Fibroblast of lung (primary cell): ENCODE data around the gene P4HA1. TPM values are rescaled to one million over a fixed set of nuclear protein-coding genes. Genes with fewer than 3 reads are reported as not detected.

Source experiments
- DNase-seq, 2 donors: peaks; one replicate each; pipeline versions ENCODE4 v3.0.0 to v3.0.0-alpha.2; 2010; ENCODE audit warnings: low read depth in 2 of 2
- H2AFZ ChIP-seq: 2 replicates; pipeline ENCODE4 v1.5.1; 2012; ENCODE audit warnings: low read length, control low read depth, inconsistent platforms
- H3K27ac ChIP-seq: 2 replicates; pipeline ENCODE4 v1.5.1; 2011; ENCODE audit warnings: low read length, control low read depth; ENCODE audit not compliant: insufficient read depth
- H3K27me3 ChIP-seq: 2 replicates; pipeline ENCODE4 v1.5.1; 2011; ENCODE audit warnings: mild to moderate bottlenecking, low read length; ENCODE audit not compliant: control insufficient read depth, insufficient read depth
- H3K36me3 ChIP-seq: 2 replicates; pipeline ENCODE4 v1.5.1; 2011; ENCODE audit warnings: low read length; ENCODE audit not compliant: control insufficient read depth, insufficient read depth
- H3K4me1 ChIP-seq: 2 replicates; pipeline ENCODE4 v1.5.1; 2011; ENCODE audit warnings: low read length; ENCODE audit not compliant: control insufficient read depth, insufficient read depth; ENCODE audit errors: extremely low read depth
- H3K4me2 ChIP-seq: 2 replicates; pipeline ENCODE4 v1.5.1; 2011; ENCODE audit warnings: low read length, control low read depth; ENCODE audit not compliant: insufficient read depth; ENCODE audit errors: extremely low read depth
- H3K4me3 ChIP-seq, 4 experiments: fragments of 200-600 bp in 1 of 4; sonication (generic) in 1 of 4; replicated peaks in 1 of 4; 2 replicates each; pipeline ENCODE4 v1.5.1; 2011 to 2016; ENCODE audit warnings: low read length in 4 of 4, low read depth in 3 of 4, mild to moderate bottlenecking in 3 of 4, control low read depth in 2 of 4, inconsistent platforms in 1 of 4, mixed read lengths in 1 of 4; ENCODE audit not compliant: insufficient read depth in 1 of 4; ENCODE audit errors: control extremely low read depth in 1 of 4
- H3K79me2 ChIP-seq: 2 replicates; pipeline ENCODE4 v1.5.1; 2012; ENCODE audit warnings: mild to moderate bottlenecking, low read length, inconsistent platforms; ENCODE audit not compliant: control insufficient read depth, insufficient read depth
- H3K9ac ChIP-seq: 2 replicates; pipeline ENCODE4 v1.5.1; 2011; ENCODE audit warnings: mild to moderate bottlenecking, low read length, control low read depth; ENCODE audit not compliant: insufficient read depth
- H3K9me3 ChIP-seq: 2 replicates; pipeline ENCODE4 v1.5.1; 2012; ENCODE audit warnings: low read depth, low read length; ENCODE audit not compliant: control insufficient read depth, insufficient read depth
- H4K20me1 ChIP-seq: 2 replicates; pipeline ENCODE4 v1.5.1; 2011; ENCODE audit warnings: low read length; ENCODE audit not compliant: control insufficient read depth, insufficient read depth; ENCODE audit errors: extremely low read depth
- EZH2 ChIP-seq: IDR thresholded peaks from 2 replicates; pipeline ENCODE4 v1.5.1; 2012; ENCODE audit warnings: low read length, control low read depth, mild to moderate bottlenecking; ENCODE audit errors: missing control alignments
- polyA plus RNA-seq, 2 donors: library from polyadenylated mRNA; depleted of rRNA in 1 of 2; stranded (reverse) in 1 of 2; unstranded in 1 of 2; fragments of >200 nt; gene quantifications; 2 replicates each; pipeline ENCODE4 v1.2.1, GENCODE V29; 2011 to 2012; ENCODE audit warnings: missing spikeins in 1 of 2
- total RNA-seq: library from RNA; depleted of rRNA; stranded (reverse); fragments of >200 nt; gene quantifications from 2 replicates; pipeline ENCODE4 v1.2.1, GENCODE V29; 2014
- TF ChIP-seq, protein P1 (sequence below), 2 donors: IDR thresholded peaks in 1 of 2; conservative IDR thresholded peaks in 1 of 2; 1 replicate in 1 of 2; 2 replicates in 1 of 2; pipeline ENCODE4 v1.5.1; 2011 to 2012; ENCODE audit warnings: low read length in 2 of 2, control low read depth in 1 of 2, inconsistent platforms in 1 of 2, low read depth in 1 of 2, mild to moderate bottlenecking in 1 of 2

P4HA1 gene
- total and polyA plus RNA-seq, 2 donors (not counting 1 experiment from before 2014, with no cell fraction given), result 147 to 226 TPM

DNA sequence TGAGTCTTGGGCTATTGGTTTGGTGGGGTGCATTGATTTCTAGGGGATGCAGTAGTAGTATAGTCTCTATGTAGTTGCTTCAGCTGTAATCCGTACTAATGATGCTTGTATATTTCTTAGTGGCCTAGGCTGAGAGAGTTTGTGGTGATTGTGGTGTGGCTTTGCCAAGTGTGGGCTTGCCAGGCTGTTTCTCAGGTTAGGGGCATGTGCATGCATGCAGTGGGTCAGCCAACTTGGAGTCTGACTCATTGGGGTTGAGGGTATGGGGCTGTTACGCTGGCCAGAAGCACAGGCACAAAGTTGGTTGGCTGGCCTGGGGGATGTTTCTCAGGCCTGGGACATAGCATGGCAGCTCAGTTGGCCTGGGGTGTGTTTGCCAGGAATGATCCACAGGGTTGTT is 116.3 kb downstream of the P4HA1 start:
- H3K4me3 ChIP-seq, result no peak overlapping the region
- no peaks in the 10 kb centered on the region for H3K9me3 ChIP-seq
- no peaks in the 10 kb centered on the region for H3K79me2 ChIP-seq
- no peaks in the 10 kb centered on the region for H3K27me3 ChIP-seq
- H2AFZ ChIP-seq, result no peak overlapping the region
- no peak overlapping the region for H3K9ac ChIP-seq
- no peaks in the 10 kb centered on the region for H3K4me1 ChIP-seq
- no peak for DNase-seq
- H4K20me1 ChIP-seq, result no peaks in the 10 kb centered on the region
- H3K36me3 ChIP-seq, result no peaks in the 10 kb centered on the region
- no peak overlapping the region for H3K4me2 ChIP-seq
- no peak overlapping the region for H3K27ac ChIP-seq
- no peak for TF ChIP-seq EZH2
- TF ChIP-seq, protein P1, sequence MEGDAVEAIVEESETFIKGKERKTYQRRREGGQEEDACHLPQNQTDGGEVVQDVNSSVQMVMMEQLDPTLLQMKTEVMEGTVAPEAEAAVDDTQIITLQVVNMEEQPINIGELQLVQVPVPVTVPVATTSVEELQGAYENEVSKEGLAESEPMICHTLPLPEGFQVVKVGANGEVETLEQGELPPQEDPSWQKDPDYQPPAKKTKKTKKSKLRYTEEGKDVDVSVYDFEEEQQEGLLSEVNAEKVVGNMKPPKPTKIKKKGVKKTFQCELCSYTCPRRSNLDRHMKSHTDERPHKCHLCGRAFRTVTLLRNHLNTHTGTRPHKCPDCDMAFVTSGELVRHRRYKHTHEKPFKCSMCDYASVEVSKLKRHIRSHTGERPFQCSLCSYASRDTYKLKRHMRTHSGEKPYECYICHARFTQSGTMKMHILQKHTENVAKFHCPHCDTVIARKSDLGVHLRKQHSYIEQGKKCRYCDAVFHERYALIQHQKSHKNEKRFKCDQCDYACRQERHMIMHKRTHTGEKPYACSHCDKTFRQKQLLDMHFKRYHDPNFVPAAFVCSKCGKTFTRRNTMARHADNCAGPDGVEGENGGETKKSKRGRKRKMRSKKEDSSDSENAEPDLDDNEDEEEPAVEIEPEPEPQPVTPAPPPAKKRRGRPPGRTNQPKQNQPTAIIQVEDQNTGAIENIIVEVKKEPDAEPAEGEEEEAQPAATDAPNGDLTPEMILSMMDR (conservative IDR thresholded peaks at IDR 0.05 in 1 of 2, IDR thresholded peaks at IDR 0.05 in 1 of 2; ENCODE audit: low read depth in 1 of 2, low read length in 2 of 2), result no peak

DNA sequence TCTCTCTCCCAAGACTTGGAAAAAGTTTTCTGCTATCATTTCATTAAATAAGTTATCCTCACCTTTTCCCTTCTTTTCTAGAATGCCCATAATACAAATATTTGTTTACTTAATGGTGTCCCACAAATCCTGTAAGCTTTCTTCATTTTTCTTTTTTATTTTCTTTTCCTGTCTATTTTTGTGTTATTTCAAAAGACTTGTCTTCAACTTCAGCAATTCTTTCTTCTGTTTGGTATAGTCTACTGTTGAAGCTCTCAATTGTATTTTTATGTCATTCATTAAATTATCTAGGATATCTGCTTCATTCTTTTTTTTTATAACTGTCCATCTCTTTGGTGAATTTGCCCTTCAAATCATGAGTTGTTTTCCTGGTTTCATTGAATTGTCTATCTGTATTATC is 117.0 kb downstream of the P4HA1 start:
- H3K27ac ChIP-seq, result no peak overlapping the region
- H3K4me3 ChIP-seq, result no peak overlapping the region
- H3K36me3 ChIP-seq, result no peaks in the 10 kb centered on the region
- H3K79me2 ChIP-seq, result no peaks in the 10 kb centered on the region
- H3K9ac ChIP-seq, result no peak overlapping the region
- no peak for TF ChIP-seq EZH2
- TF ChIP-seq, protein P1 (conservative IDR thresholded peaks at IDR 0.05 in 1 of 2, IDR thresholded peaks at IDR 0.05 in 1 of 2; ENCODE audit: low read depth in 1 of 2, low read length in 2 of 2), result no peak
- H3K4me1 ChIP-seq, result no peaks in the 10 kb centered on the region
- H3K9me3 ChIP-seq, result no peaks in the 10 kb centered on the region
- no peak overlapping the region for H3K4me2 ChIP-seq
- H4K20me1 ChIP-seq, result no peaks in the 10 kb centered on the region
- no peak overlapping the region for H2AFZ ChIP-seq
- no peaks in the 10 kb centered on the region for H3K27me3 ChIP-seq
- no peak for DNase-seq

DNA sequence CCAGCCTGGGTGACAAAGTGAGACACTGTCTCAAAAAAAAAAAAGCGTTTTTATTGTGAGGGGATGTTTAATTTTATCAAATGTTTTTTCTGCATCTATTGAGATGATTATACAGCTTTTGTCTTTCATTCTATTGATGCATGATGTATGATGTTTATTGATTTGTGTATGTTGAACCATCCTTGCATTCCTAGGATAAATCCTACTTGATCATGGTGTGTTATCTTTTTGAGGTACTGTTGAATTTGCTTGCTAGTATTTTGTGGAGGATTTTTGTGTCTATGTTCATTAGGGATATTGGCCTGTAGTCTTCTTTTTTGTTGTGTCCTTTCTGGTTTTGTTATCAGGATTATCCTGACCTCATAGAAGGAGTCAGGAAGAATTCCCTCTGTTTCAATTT is 119.8 kb downstream of the P4HA1 start:
- no peaks in the 10 kb centered on the region for H3K9me3 ChIP-seq
- no peaks in the 10 kb centered on the region for H3K36me3 ChIP-seq
- TF ChIP-seq, protein P1 (conservative IDR thresholded peaks at IDR 0.05 in 1 of 2, IDR thresholded peaks at IDR 0.05 in 1 of 2; ENCODE audit: low read depth in 1 of 2, low read length in 2 of 2), result no peak
- TF ChIP-seq EZH2, result no peak
- no peak overlapping the region for H3K4me3 ChIP-seq
- no peak overlapping the region for H2AFZ ChIP-seq
- no peaks in the 10 kb centered on the region for H3K79me2 ChIP-seq
- DNase-seq, result no peak
- H3K4me2 ChIP-seq, result no peak overlapping the region
- no peak overlapping the region for H3K9ac ChIP-seq
- no peaks in the 10 kb centered on the region for H4K20me1 ChIP-seq
- H3K27me3 ChIP-seq, result no peaks in the 10 kb centered on the region
- no peak overlapping the region for H3K27ac ChIP-seq
- no peaks in the 10 kb centered on the region for H3K4me1 ChIP-seq

Other genes with a start within 250 kb of the P4HA1 start
- under 0.01 TPM in 1 of 2 replicates, not detected in the other for gene OIT3, start 203.1 kb downstream of the P4HA1 start, total RNA-seq
- gene OIT3, start 203.1 kb downstream of the P4HA1 start, polyA plus RNA-seq, result 0.02 TPM in 1 of 2 replicates, not detected in the other
- not detected in 2 replicates for gene PLA2G12B, start 142.1 kb downstream of the P4HA1 start, total RNA-seq
- gene PLA2G12B, start 142.1 kb downstream of the P4HA1 start, polyA plus RNA-seq, result not detected in 2 replicates
- 2.1 and 2.6 TPM in 2 replicates for gene NUDT13, start 13.6 kb upstream of the P4HA1 start, total RNA-seq
- gene NUDT13, start 13.6 kb upstream of the P4HA1 start, polyA plus RNA-seq, result 1.3 and 1.8 TPM in 2 replicates
- gene ECD, start 71.1 kb upstream of the P4HA1 start, total RNA-seq, result 18.2 and 22.0 TPM in 2 replicates
- gene ECD, start 71.1 kb upstream of the P4HA1 start, polyA plus RNA-seq, result 40.9 and 45.4 TPM in 2 replicates
- gene FAM149B1, start 71.3 kb upstream of the P4HA1 start, total RNA-seq, result 35.4 and 44.9 TPM in 2 replicates
- gene FAM149B1, start 71.3 kb upstream of the P4HA1 start, polyA plus RNA-seq, result 22.8 and 38.9 TPM in 2 replicates
- gene DNAJC9, start 150.4 kb upstream of the P4HA1 start, total RNA-seq, result 14.5 and 20.3 TPM in 2 replicates
- gene DNAJC9, start 150.4 kb upstream of the P4HA1 start, polyA plus RNA-seq, result 16.3 and 31.4 TPM in 2 replicates
- 58.3 and 62.3 TPM in 2 replicates for gene MRPS16, start 155.8 kb upstream of the P4HA1 start, total RNA-seq
- 59.4 and 76.2 TPM in 2 replicates for gene MRPS16, start 155.8 kb upstream of the P4HA1 start, polyA plus RNA-seq